ENCODE data around the gene ZSWIM4. TPM values are rescaled to one million over a fixed set of nuclear protein-coding genes. Genes with fewer than 3 reads are reported as not detected.

ZSWIM4 gene
- total RNA-seq, 1 donor = 6.7 TPM

DNA sequence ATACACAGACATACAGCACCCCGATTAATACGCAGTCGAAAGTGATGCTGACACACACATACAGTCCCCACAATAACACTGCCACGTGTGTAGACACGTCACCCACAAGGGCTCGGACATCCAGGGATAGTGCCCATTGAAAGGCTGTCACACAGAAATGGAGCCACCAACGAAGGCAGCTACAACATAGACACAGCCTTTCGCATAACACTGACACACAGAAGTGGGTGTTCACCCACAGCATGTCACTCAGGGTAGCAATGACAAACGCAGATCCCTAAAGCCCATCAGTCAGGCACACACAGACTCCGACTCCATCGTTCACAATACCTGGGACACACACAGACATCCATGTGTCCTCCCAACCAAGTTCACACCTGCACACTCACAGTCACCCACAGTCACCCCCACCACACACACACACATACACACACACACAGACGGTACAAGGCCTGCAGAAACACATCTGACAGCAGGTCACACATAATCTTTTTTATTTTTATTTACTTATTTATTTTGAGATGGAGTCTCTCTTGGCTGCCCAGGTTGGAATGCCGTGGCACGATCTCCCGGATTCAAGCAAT lies 71.3 kb downstream of the ZSWIM4 start:
- no peak for DNase-seq (ENCODE audit: low read depth)
- H3K4me3 ChIP-seq (ENCODE audit: low read depth, low read length) = peak overlapping the region; percentile 61
- TF ChIP-seq CTCF (IDR thresholded peaks at IDR 0.05; ENCODE audit: insufficient read depth, low read length) = no peak

GRCh38 chr19:13868663-13869062 lies 73.4 kb downstream of the ZSWIM4 start:
- no peak overlapping the region for H3K4me3 ChIP-seq (ENCODE audit: low read depth, low read length)
- no peak for TF ChIP-seq CTCF (IDR thresholded peaks at IDR 0.05; ENCODE audit: insufficient read depth, low read length)
- no peak for DNase-seq (ENCODE audit: low read depth)

DNA sequence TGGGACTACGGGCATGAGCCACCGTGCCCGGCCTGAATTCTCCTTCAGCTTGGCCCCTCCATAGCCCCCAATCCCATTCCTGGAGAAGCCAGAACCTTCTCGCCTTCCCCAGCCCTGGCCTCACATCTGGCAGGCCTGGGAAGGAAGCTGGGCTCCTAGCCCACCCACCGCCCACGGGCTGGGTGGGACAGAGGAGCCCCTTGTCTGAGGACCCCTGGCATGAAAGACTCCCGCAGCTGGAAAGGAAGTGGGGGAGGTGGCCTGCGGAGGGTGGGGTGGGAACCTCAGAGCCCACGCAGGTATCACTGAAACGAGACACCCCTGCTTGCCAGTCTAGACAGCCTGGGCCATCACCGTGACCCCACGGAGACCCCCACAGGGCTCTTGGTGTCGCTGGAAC lies 74.0 kb downstream of the ZSWIM4 start:
- TF ChIP-seq CTCF (IDR thresholded peaks at IDR 0.05; ENCODE audit: insufficient read depth, low read length) = no peak
- no peak overlapping the region for H3K4me3 ChIP-seq (ENCODE audit: low read depth, low read length)
- DNase-seq (ENCODE audit: low read depth) = no peak

GRCh38 chr19:13870873-13871272 lies 75.6 kb downstream of the ZSWIM4 start:
- H3K4me3 ChIP-seq (ENCODE audit: low read depth, low read length) = no peak overlapping the region
- no peak for DNase-seq (ENCODE audit: low read depth)
- no peak for TF ChIP-seq CTCF (IDR thresholded peaks at IDR 0.05; ENCODE audit: insufficient read depth, low read length)

DNA sequence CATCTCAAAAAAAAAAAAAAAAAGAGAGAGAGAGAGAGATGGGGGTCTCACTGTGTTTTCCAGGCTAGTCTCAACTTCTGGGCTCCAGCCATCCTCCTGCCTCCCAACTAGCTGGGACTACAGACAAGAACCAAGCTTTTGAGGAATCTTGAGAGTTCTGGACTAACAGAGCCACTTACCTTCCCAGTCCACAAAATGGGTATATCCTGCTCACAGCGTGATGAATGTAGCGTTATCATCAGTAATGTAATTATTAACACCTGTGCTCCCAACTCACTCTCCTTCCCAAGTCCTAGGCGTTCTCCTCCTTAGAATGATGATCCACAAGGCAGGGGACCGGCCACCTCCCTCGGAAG lies 77.1 kb downstream of the ZSWIM4 start:
- TF ChIP-seq CTCF (IDR thresholded peaks at IDR 0.05; ENCODE audit: insufficient read depth, low read length) = no peak
- H3K4me3 ChIP-seq (ENCODE audit: low read depth, low read length) = no peak overlapping the region
- DNase-seq (ENCODE audit: low read depth) = no peak

DNA sequence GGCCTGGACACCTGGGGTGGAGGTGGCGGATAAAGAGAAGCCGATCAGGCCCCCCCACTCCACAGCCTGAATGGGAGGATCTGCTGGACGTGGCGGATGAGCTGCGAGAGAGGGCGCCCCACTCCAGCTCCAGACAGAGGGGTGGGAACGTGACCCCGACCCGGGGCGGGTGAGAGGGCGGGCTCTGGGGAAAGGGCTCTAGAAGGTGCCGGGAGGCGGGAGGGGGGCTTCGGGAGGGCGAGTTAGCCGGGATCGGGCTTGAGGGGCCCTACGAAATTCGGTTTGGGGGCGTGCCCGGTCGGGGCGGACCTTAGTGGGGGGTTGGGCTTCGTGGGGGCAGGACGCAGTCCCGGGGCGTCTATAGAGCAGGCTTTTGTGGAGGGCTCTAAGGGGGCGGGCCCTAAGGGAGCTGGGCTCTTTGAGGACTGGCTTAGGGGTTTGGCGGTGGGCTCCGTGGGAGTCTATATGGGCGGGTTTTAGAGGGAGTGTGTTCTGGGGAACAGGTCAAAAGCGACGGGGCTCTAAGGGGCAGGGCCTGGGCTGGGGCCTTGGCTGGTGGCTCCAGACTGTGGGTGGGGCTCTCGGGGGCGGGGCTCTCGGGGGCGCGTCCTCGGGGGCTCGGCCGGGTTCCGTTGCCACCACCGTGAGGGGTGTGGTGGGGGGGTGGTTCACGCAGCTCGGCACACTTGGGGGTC lies 77.6 kb downstream of the ZSWIM4 start:
- DNase-seq (ENCODE audit: low read depth) = no peak
- TF ChIP-seq CTCF (IDR thresholded peaks at IDR 0.05; ENCODE audit: insufficient read depth, low read length) = no peak
- H3K4me3 ChIP-seq (ENCODE audit: low read depth, low read length) = no peak overlapping the region

Data from fibroblast of the aortic adventitia (primary cell).